Stimulated activated CD4-positive, alpha-beta T cell treated with anti-CD3 and anti-CD28 coated beads, Interleukin-1b, Interleukin-23, amount 100 ng/mL, for 48 hours (primary cell): ENCODE measurements around the gene CD226.
"Not testable (repeated sequence)": the region's sequence is repeated elsewhere in the genome, so short reads cannot be mapped to it uniquely, and the experiment has no call there.

Experiments used
- DNase-seq: peaks from one replicate; pipeline ENCODE4 v3.0.0-alpha.2; 2020

Gene CD226

GRCh38 chr18:69865776-69866175 lies 81.9 kb downstream of the CD226 start:
- no peak for DNase-seq

GRCh38 chr18:69864802-69865201 lies 82.9 kb downstream of the CD226 start:
- DNase-seq: peak; percentile 11

- DNase-seq: no peak
These were observed 88.8 kb downstream of the CD226 start for GRCh38 chr18:69858897-69859296.

- no peak for DNase-seq
These were observed 93.2 kb downstream of the CD226 start for GRCh38 chr18:69854455-69854854.

GRCh38 chr18:69853051-69853450 lies 94.6 kb downstream of the CD226 start:
- DNase-seq: no peak

GRCh38 chr18:69845593-69846506 lies 101.8 kb downstream of the CD226 start:
- DNase-seq: no peak

GRCh38 chr18:69844656-69845055 lies 103.0 kb downstream of the CD226 start:
- no peak for DNase-seq

- no peak for DNase-seq
These were observed 104.7 kb downstream of the CD226 start for GRCh38 chr18:69843015-69843414.

- no peak for DNase-seq
These were observed 106.6 kb downstream of the CD226 start for GRCh38 chr18:69841117-69841516.

- DNase-seq: no peak
These were observed 107.2 kb downstream of the CD226 start for GRCh38 chr18:69840445-69840844.

- DNase-seq: no peak
These were observed 107.7 kb downstream of the CD226 start for GRCh38 chr18:69840001-69840400.

- DNase-seq: no peak
These were observed 108.2 kb downstream of the CD226 start for GRCh38 chr18:69839497-69839896.

GRCh38 chr18:69838620-69839411 lies 108.9 kb downstream of the CD226 start:
- peak; percentile 42 for DNase-seq

GRCh38 chr18:69838003-69838402 lies 109.7 kb downstream of the CD226 start:
- DNase-seq: no peak

- not testable (repeated sequence) for DNase-seq
These were observed 112.7 kb downstream of the CD226 start for GRCh38 chr18:69834980-69835379.

- DNase-seq: no peak
These were observed 117.5 kb downstream of the CD226 start for GRCh38 chr18:69830189-69830588.

- DNase-seq: no peak
These were observed 127.1 kb downstream of the CD226 start for GRCh38 chr18:69820538-69820937.

GRCh38 chr18:69819460-69819859 lies 128.2 kb downstream of the CD226 start:
- DNase-seq: no peak

- no peak for DNase-seq
These were observed 130.2 kb downstream of the CD226 start for GRCh38 chr18:69817335-69817940.

- no peak for DNase-seq
These were observed 132.8 kb downstream of the CD226 start for GRCh38 chr18:69814861-69815385.

- DNase-seq: no peak
These were observed 134.1 kb downstream of the CD226 start for GRCh38 chr18:69813559-69813958.

- no peak for DNase-seq
These were observed 139.3 kb downstream of the CD226 start for GRCh38 chr18:69808399-69808798.
